ENCODE results near the gene MYO5C. TPM values are rescaled to one million over a fixed set of nuclear protein-coding genes. Genes with fewer than 3 reads are reported as not detected.

MYO5C gene
- total RNA-seq, 4 donors from 2014 or later: 3.7 to 12.4 (median 7.6) TPM

- Histone ChIP-seq H3K36me3 (peaks cover 0 to 14% (median 7%) of the 10 kb centered on the region in 4 donors), H3K4me3 (no peak overlapping the region), H3K9me3 (no peaks in the 10 kb centered on the region), H3K4me1 (no peaks in the 10 kb centered on the region), H3K27me3 (no peaks in the 10 kb centered on the region), H3K27ac (replicated peaks in 1 of 4) (no peak overlapping the region)
- WGBS: 57% methylated on average over 1 of the region's 1 CpG
- TF ChIP-seq POLR2AphosphoS5 (IDR thresholded peaks at IDR 0.05) (no peak), POLR2A (IDR thresholded peaks at IDR 0.05; ENCODE audit: low read depth) (no peak), CTCF (IDR thresholded peaks at IDR 0.05) (no peak), EP300 (IDR thresholded peaks at IDR 0.05) (no peak)
- DNase-seq (ENCODE audit: extremely low spot score): no peak
- intact Hi-C loops (cut with DNase I): no loop called here
These were observed 88.4 kb downstream of the MYO5C start for GRCh38 chr15:52207191-52207590.

- WGBS: 87% methylated on average over 2 of the region's 2 CpGs
- TF ChIP-seq CTCF (IDR thresholded peaks at IDR 0.05) (no peak), POLR2AphosphoS5 (IDR thresholded peaks at IDR 0.05) (no peak), EP300 (IDR thresholded peaks at IDR 0.05) (no peak), POLR2A (IDR thresholded peaks at IDR 0.05; ENCODE audit: low read depth) (no peak)
- Histone ChIP-seq H3K9me3 (no peaks in the 10 kb centered on the region), H3K27me3 (no peaks in the 10 kb centered on the region), H3K4me1 (no peaks in the 10 kb centered on the region), H3K4me3 (no peak overlapping the region), H3K27ac (replicated peaks in 1 of 4) (no peak overlapping the region), H3K36me3 (peaks cover 0 to 14% (median 6%) of the 10 kb centered on the region in 4 donors)
- DNase-seq (ENCODE audit: extremely low spot score): no peak
- intact Hi-C loops (cut with DNase I): no loop called here
These were observed 89.2 kb downstream of the MYO5C start for GRCh38 chr15:52206446-52206845.

GRCh38 chr15:52204657-52205056, 90.9 kb downstream of the MYO5C start:
- intact Hi-C loops (cut with DNase I): no loop called here
- Histone ChIP-seq H3K36me3 (peaks cover 0 to 14% (median 4%) of the 10 kb centered on the region in 4 donors), H3K9me3 (no peaks in the 10 kb centered on the region), H3K27ac (replicated peaks in 1 of 4) (no peak overlapping the region), H3K27me3 (no peaks in the 10 kb centered on the region), H3K4me1 (no peaks in the 10 kb centered on the region), H3K4me3 (no peak overlapping the region)
- DNase-seq (ENCODE audit: extremely low spot score): no peak
- TF ChIP-seq POLR2AphosphoS5 (IDR thresholded peaks at IDR 0.05): no peak
- no peak for TF ChIP-seq CTCF (IDR thresholded peaks at IDR 0.05)
- TF ChIP-seq EP300 (IDR thresholded peaks at IDR 0.05): no peak
- TF ChIP-seq POLR2A (IDR thresholded peaks at IDR 0.05; ENCODE audit: low read depth): no peak
- WGBS: 96% methylated on average over 20 of the region's 20 CpGs

- Histone ChIP-seq H3K27ac (replicated peaks in 1 of 4) (no peak overlapping the region), H3K36me3 (peaks cover 0 to 15% (median 4%) of the 10 kb centered on the region in 4 donors), H3K27me3 (no peaks in the 10 kb centered on the region), H3K4me1 (no peaks in the 10 kb centered on the region), H3K4me3 (no peak overlapping the region), H3K9me3 (no peaks in the 10 kb centered on the region)
- no peak for DNase-seq (ENCODE audit: extremely low spot score)
- intact Hi-C loops (cut with DNase I): no loop called here
- WGBS: 89% methylated on average over 1 of the region's 1 CpG
- no peak for TF ChIP-seq EP300 (IDR thresholded peaks at IDR 0.05)
- no peak for TF ChIP-seq POLR2A (IDR thresholded peaks at IDR 0.05; ENCODE audit: low read depth)
- no peak for TF ChIP-seq CTCF (IDR thresholded peaks at IDR 0.05)
- TF ChIP-seq POLR2AphosphoS5 (IDR thresholded peaks at IDR 0.05): no peak
These were observed 94.7 kb downstream of the MYO5C start for GRCh38 chr15:52200831-52201365.

- Histone ChIP-seq H3K27me3 (no peaks in the 10 kb centered on the region), H3K36me3 (peaks cover 0 to 5% (median 2%) of the 10 kb centered on the region in 4 donors), H3K4me3 (no peak overlapping the region), H3K27ac (replicated peaks in 1 of 4) (no peak overlapping the region), H3K9me3 (no peaks in the 10 kb centered on the region), H3K4me1 (no peaks in the 10 kb centered on the region)
- no peak for TF ChIP-seq POLR2AphosphoS5 (IDR thresholded peaks at IDR 0.05)
- no peak for TF ChIP-seq EP300 (IDR thresholded peaks at IDR 0.05)
- no peak for TF ChIP-seq POLR2A (IDR thresholded peaks at IDR 0.05; ENCODE audit: low read depth)
- TF ChIP-seq CTCF (IDR thresholded peaks at IDR 0.05): no peak
- no peak for DNase-seq (ENCODE audit: extremely low spot score)
- WGBS: 89% methylated on average over 2 of the region's 2 CpGs
- intact Hi-C loops (cut with DNase I): no loop called here
These were observed 96.3 kb downstream of the MYO5C start for GRCh38 chr15:52199271-52199670.
